Colonic mucosa (tissue), 4 donors: ENCODE measurements around the gene ZNF677. TPM values are rescaled to one million over a fixed set of nuclear protein-coding genes. Genes with fewer than 3 reads are reported as not detected.
A peak's percentile ranks its signal among the peaks of the same experiment; 100 is the strongest.
"Not testable (repeated sequence)": the region's sequence is repeated elsewhere in the genome, so short reads cannot be mapped to it uniquely, and the experiment has no call there.

ENCODE experiments used
- DNase-seq: peaks from one replicate; pipeline ENCODE4 v3.0.0-alpha.2; 2020
- H3K27ac ChIP-seq: fragments of 200-600 bp; one replicate; pipeline ENCODE4 v1.8.0; 2021
- H3K27me3 ChIP-seq: fragments of 200-600 bp; one replicate; pipeline ENCODE4 v1.8.0; 2021
- H3K36me3 ChIP-seq: fragments of 200-600 bp; one replicate; pipeline ENCODE4 v1.8.0; 2021
- H3K4me1 ChIP-seq: fragments of 200-600 bp; one replicate; pipeline ENCODE4 v1.8.0; 2021; ENCODE audit warnings: mild to moderate bottlenecking
- H3K4me3 ChIP-seq: fragments of 200-600 bp; one replicate; pipeline ENCODE4 v1.8.0; 2021
- H3K9ac ChIP-seq, 2 donors: one replicate each; pipeline ENCODE4 v1.7.0; 2013; ENCODE audit warnings: control low read depth in 2 of 2, low read depth in 2 of 2, low read length in 2 of 2
- H3K9me3 ChIP-seq: fragments of 200-600 bp; one replicate; pipeline ENCODE4 v1.8.0; 2021
- intact Hi-C: fragments of 100-400 bp; cut with DNase I; formaldehyde crosslinking; loops from one replicate; pipeline ENCODE4 v1.14.1; 2022
- total RNA-seq, 2 donors: library from RNA; stranded (reverse); fragmentation: NEBNext Ultra II Directional in 1 of 2; extraction: Animal tissue kit (Norgen Biotek cat#: 25700) in 1 of 2; gene quantifications; one replicate each; pipeline ENCODE4 v1.2.1, GENCODE V29; 2021
- TF ChIP-seq, protein P1 (sequence below): fragments of 200-600 bp; IDR thresholded peaks from one replicate; pipeline ENCODE4 v1.8.0; 2022; ENCODE audit warnings: antibody characterized with exemption, mild to moderate bottlenecking
- donor health status: healthy.
- donor health status: DM: no; HTN: no; CAD: no.
- donor health status: DM: no; HTN: no; CAD: no.

ZNF677 gene
- 1 to 10 TPM; 5.8 to 7.1 TPM for total RNA-seq

DNA sequence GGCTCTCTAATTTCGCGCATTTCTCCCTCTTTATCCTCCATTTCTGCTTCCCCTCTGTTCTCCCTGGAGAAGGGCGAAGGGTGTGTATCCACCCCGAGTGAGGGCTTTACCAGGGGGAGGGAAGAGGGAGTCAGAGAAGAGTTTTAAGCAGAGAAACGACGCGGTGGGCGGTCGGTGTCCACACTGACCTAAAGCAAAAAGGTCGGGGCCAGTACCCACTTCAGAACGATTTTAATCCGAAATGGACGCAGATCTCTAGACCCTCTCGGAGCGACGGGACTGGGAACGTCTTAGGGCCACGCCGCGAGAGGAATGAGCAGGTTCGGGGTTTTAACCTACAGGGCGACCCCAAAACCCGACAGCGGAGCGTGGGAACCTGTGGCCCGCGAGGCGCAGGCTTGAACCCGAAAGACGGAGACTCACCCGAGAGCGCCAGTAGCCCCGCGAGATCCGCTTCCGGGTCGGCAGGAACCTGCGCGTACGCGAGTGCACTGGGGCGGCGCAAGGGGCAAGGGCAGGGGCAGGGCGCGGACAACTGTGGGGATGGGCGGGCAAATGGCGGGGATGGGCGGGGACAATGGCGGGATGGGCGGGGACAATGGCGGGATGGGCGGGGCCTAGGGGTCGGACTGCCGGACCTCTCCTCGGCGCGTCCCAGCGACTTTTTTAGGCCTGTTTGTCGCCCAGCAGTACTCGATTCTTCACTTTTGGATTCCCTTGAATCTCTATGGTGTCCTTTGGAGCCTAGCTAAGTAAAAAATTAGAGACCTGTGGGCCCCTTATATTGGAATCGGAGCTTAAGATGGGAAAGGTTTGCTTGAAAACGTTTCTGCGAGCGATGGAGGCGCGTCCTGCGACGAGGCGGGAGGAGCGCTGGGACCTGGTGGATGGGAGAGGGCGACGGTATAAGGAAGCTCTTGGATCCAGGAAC is at the start of gene ZNF677:
Gene ZNF677 (minus strand): TSS at position 463 of the 931 bp plus-strand sequence. CDS start 3,323 bp downstream, outside the sequence.
- no peaks in the 10 kb centered on the region for H3K27me3 ChIP-seq
- no peaks in the 10 kb centered on the region for H3K4me1 ChIP-seq
- TF ChIP-seq, protein P1, sequence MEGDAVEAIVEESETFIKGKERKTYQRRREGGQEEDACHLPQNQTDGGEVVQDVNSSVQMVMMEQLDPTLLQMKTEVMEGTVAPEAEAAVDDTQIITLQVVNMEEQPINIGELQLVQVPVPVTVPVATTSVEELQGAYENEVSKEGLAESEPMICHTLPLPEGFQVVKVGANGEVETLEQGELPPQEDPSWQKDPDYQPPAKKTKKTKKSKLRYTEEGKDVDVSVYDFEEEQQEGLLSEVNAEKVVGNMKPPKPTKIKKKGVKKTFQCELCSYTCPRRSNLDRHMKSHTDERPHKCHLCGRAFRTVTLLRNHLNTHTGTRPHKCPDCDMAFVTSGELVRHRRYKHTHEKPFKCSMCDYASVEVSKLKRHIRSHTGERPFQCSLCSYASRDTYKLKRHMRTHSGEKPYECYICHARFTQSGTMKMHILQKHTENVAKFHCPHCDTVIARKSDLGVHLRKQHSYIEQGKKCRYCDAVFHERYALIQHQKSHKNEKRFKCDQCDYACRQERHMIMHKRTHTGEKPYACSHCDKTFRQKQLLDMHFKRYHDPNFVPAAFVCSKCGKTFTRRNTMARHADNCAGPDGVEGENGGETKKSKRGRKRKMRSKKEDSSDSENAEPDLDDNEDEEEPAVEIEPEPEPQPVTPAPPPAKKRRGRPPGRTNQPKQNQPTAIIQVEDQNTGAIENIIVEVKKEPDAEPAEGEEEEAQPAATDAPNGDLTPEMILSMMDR = no peak
- H3K4me3 ChIP-seq = peak within 1 kb of the TSS; percentile 66
- no peak within 1 kb of the TSS for H3K27ac ChIP-seq
- H3K9ac ChIP-seq = peak within 1 kb of the TSS; percentile 70 to 81
- DNase-seq = peak; percentile 87
- H3K9me3 ChIP-seq = no peaks in the 10 kb centered on the region
- intact Hi-C loops = no loop called here
- H3K36me3 ChIP-seq = no peaks in the 10 kb centered on the region

GRCh38 chr19:53301341-53301740 is 46.7 kb upstream of the ZNF677 start:
- H3K9me3 ChIP-seq, intact Hi-C loops, H3K36me3 ChIP-seq, H3K27me3 ChIP-seq, H3K9ac ChIP-seq, H3K4me3 ChIP-seq, H3K4me1 ChIP-seq, DNase-seq, H3K27ac ChIP-seq: not testable (repeated sequence)

DNA sequence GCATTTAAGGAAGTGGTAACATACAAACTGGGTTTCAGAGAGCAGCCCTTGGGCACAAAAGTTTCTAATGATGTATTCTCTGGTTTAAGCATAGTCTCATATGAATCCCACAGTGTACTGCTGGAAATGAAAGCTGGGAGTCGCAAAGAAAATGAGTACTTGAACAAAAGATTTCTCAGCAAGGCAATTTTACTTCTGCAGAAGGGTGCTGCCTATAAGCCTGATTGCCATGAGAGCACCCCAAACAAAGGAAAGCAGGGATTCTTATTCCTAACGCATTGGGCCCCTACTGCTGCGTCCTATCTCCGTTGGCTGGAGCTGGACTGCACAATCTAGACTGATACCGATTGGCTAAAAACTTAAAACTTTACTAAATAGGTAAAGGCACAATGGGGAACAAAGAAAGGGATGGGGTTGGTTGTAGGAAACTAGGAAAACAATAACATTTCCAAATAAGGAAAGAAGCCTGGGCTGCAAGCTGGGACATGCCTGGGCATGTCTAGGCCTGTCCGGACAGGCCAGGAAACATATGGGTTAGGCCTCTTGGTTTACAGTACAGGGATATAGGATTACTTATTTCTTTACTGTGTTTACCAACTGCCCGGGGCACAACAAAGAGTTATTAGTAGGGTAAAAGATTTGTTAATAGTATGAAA is 40.2 kb upstream of the ZNF677 start:
- Histone ChIP-seq H3K27ac (no peak overlapping the region), H3K9ac (no peak overlapping the region), H3K4me3 (no peak overlapping the region), H3K4me1 (no peaks in the 10 kb centered on the region), H3K27me3 (no peaks in the 10 kb centered on the region), H3K9me3 (no peaks in the 10 kb centered on the region), H3K36me3 (no peaks in the 10 kb centered on the region)
- intact Hi-C loops = no loop called here
- TF ChIP-seq, protein P1 = no peak
- no peak for DNase-seq

DNA sequence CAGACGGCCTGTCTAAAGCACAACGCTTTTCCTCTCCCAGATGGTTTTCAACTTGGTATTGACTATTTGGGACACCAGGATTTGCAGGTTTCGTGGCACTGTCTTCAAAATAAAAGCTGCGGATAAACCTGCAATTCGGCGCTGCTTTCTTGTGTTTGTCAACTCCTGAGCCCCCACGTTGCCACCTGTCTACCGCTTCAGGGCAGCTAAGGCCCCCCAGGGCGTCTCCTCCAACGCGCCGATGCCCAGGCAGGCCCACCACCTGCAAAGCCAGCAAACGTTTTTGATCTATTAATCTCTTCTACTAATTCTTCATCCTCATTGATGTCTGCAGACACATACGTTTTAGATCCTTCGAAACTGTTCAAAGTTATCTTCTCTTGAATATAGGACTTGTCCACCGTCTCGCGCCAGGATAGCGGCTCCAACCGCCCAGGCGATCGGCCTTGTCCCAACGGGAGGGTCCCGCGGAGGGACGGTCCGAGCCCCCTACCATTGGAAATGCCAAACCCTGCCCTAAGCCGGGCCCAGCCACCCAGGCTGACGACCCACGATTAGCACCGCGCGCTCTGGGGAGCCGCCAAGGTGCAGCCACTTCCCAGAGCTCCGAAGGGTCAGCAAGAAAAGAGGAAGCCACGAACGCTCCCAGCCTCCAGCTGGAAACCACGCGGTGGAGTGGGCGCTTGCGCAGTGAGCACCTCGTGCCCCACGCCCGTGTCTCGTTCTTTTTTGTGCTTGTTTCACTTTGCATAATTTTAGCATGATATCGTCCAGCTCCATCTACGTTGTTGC is 36.3 kb upstream of the ZNF677 start:
- DNase-seq = no peak
- no peak overlapping the region for H3K27ac ChIP-seq
- H3K9me3 ChIP-seq = no peaks in the 10 kb centered on the region
- H3K27me3 ChIP-seq = no peaks in the 10 kb centered on the region
- H3K4me3 ChIP-seq = no peak overlapping the region
- no peaks in the 10 kb centered on the region for H3K4me1 ChIP-seq
- TF ChIP-seq, protein P1 = no peak
- H3K36me3 ChIP-seq = no peaks in the 10 kb centered on the region
- intact Hi-C loops = no loop called here
- H3K9ac ChIP-seq = no peak overlapping the region

DNA sequence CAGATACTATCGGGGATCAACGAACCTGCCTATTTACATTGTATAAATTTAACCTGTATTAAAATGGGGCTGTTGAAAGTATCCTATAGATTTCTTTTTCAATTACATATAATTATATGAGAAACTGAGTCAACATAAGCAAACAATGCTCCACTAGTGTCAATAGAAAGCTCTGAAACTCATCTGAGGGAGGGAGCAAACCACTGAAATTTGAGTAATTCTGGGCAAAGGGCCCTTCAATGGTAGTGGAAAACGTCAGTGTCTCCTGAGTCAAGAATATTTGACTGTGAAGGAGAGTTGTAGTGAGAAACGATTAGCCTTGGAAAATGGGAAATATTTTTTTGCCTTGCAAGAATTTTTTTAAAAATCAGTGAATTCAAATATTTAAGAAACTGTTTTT is 30.4 kb upstream of the ZNF677 start:
- no peak overlapping the region for H3K27ac ChIP-seq
- no peaks in the 10 kb centered on the region for H3K36me3 ChIP-seq
- no peak overlapping the region for H3K4me3 ChIP-seq
- no peak for DNase-seq
- no peaks in the 10 kb centered on the region for H3K9me3 ChIP-seq
- H3K27me3 ChIP-seq = no peaks in the 10 kb centered on the region
- TF ChIP-seq, protein P1 = no peak
- H3K9ac ChIP-seq = no peak overlapping the region
- H3K4me1 ChIP-seq = no peaks in the 10 kb centered on the region
- intact Hi-C loops = no loop called here

DNA sequence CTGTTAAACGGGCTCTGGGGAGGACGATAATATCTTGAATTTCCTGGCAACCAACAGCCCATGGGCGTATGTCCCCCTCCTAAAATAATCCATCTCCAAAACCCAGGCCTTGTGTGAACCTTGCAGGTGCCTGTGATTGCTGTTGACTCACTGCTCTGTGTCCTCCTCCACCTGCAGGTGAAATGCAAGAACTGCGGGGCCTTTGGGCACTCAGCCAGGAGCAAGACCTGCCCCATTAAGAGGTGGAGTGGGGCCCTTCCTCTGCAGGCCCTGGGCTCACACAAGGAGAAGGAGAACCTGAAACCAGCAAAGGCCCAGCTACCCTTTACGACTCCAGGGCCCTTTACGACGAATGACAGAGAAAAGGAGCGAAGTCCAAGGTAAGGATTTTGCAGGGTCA is 27.3 kb upstream of the ZNF677 start:
- H3K27ac ChIP-seq, H3K36me3 ChIP-seq, H3K27me3 ChIP-seq, H3K4me3 ChIP-seq, intact Hi-C loops, H3K9me3 ChIP-seq, DNase-seq, H3K4me1 ChIP-seq, H3K9ac ChIP-seq: not testable (repeated sequence)
